MCF 10A (cell line): ENCODE data around the gene PTGER4. TPM values are rescaled to one million over a fixed set of nuclear protein-coding genes. Genes with fewer than 3 reads are reported as not detected.

Experiments used
- Bru-seq: library from RNA; stranded (reverse); fragments of 400-500 nt; gene quantifications from one replicate; lab custom pipeline; 2021; lab: Mats Ljungman, UMichigan
- BruChase-seq, 2 experiments: library from RNA; stranded (reverse); fragments of 400-500 nt; gene quantifications; one replicate each; lab custom pipeline; 2021; lab: Mats Ljungman, UMichigan
- BruUV-seq: library from RNA; stranded (reverse); fragments of 400-500 nt; replicated peaks from 2 replicates; lab custom pipeline; 2021; lab: Mats Ljungman, UMichigan
- CTCF ChIA-PET: fragments of 300-600 bp; sonication (Branson Sonifier 250); formaldehyde crosslinking; extraction: SDS; loops from one replicate; lab custom pipeline; 2021; ENCODE audit warnings: antibody characterized with exemption, inconsistent platforms; lab: Yijun Ruan, JAX
- POLR2A ChIA-PET: fragments of 300-600, 350-650 bp; sonication (Branson Sonifier 250); formaldehyde crosslinking; extraction: SDS; loops from one replicate; lab custom pipeline; 2020; ENCODE audit warnings: antibody characterized with exemption, inconsistent platforms; lab: Yijun Ruan, JAX
- DNase-seq: peaks from one replicate; pipeline ENCODE4 v3.0.0-alpha.2; 2018; ENCODE audit not compliant: unreplicated experiment
- H3K27ac Mint-ChIP-seq: one replicate; pipeline ENCODE4 v1.8.0; 2022; ENCODE audit warnings: mild to moderate bottlenecking, low read depth, mixed read lengths; ENCODE audit not compliant: unreplicated experiment
- H3K27me3 Mint-ChIP-seq: one replicate; pipeline ENCODE4 v1.8.0; 2022; ENCODE audit warnings: mixed read lengths; ENCODE audit not compliant: insufficient read depth, unreplicated experiment
- H3K36me3 Mint-ChIP-seq: one replicate; pipeline ENCODE4 v1.8.0; 2022; ENCODE audit warnings: mild to moderate bottlenecking, moderate library complexity, mixed read lengths; ENCODE audit not compliant: insufficient read depth, unreplicated experiment
- H3K4me1 Mint-ChIP-seq: one replicate; pipeline ENCODE4 v1.8.0; 2022; ENCODE audit warnings: mixed read lengths; ENCODE audit not compliant: insufficient read depth, unreplicated experiment
- H3K4me3 Mint-ChIP-seq: one replicate; pipeline ENCODE4 v1.8.0; 2022; ENCODE audit warnings: mild to moderate bottlenecking, moderate library complexity, mixed read lengths; ENCODE audit not compliant: unreplicated experiment
- H3K9me3 Mint-ChIP-seq: one replicate; pipeline ENCODE4 v1.8.0; 2022; ENCODE audit warnings: mixed read lengths; ENCODE audit not compliant: unreplicated experiment
- CTCF ChIP-seq: fragments of 200-600 bp; IDR thresholded peaks from one replicate; pipeline ENCODE4 v1.8.0; 2022; ENCODE audit warnings: antibody characterized with exemption, mild to moderate bottlenecking; ENCODE audit not compliant: unreplicated experiment
- intact Hi-C: fragments of 100-400 bp; cut with micrococcal nuclease; formaldehyde crosslinking; loops from 2 replicates; pipeline ENCODE4 v1.14.1; 2022
- long read RNA-seq: library from polyadenylated mRNA; stranded (forward); transcript quantifications from one replicate; pipeline ENCODE4 v2.0.0, GENCODE V29; 2022
- total RNA-seq: library from RNA; stranded (reverse); gene quantifications from 2 replicates; pipeline ENCODE4 v1.2.3, GENCODE V29; 2022

PTGER4 gene
- total RNA-seq (1.1 and 2.5 TPM in 2 replicates), Bru-seq, nascent RNA (percentile 54 among the genes with signal in this experiment), BruChase-seq, experiment 1, labeled RNA remaining after a 6-hour chase (percentile 28 among the genes with signal in this experiment), BruChase-seq, experiment 2, labeled RNA remaining after a 2-hour chase (percentile 32 among the genes with signal in this experiment)
- long read RNA-seq, partial matches to known transcripts = 0 of 5 reads
- long read RNA-seq, other reads (novel, unspliced or antisense) = 0 of 5 reads

GRCh38 chr5:40679913-40680681, at the start of gene PTGER4:
Gene PTGER4 (plus strand): TSS chr5:40679915. CDS start chr5:40680994, 1,079 bp downstream.
- Mint-ChIP-seq H3K36me3 (peaks cover 6% of the 10 kb centered on the region), H3K27ac (peak within 1 kb of the TSS; percentile 97), H3K4me1 (peaks cover 57% of the 10 kb centered on the region), H3K9me3 (no peaks in the 10 kb centered on the region), H3K4me3 (peak within 1 kb of the TSS; percentile 91), H3K27me3 (no peaks in the 10 kb centered on the region)
- CTCF ChIA-PET = interaction anchor here (0.6 to 4.2 kb wide), 8 partner anchors 9 to 966 kb away, joined by 3 to 25 read pairs (median 4); no protein-coding TSS in a partner anchor
- TF ChIP-seq CTCF = no peak
- POLR2A ChIA-PET = interaction anchor here (0.6 to 1.7 kb wide), 20 partner anchors 59 to 1081 kb away, joined by 3 to 6 read pairs (median 3); partner anchors contain the start of genes RPL37 and TTC33
- no peak for DNase-seq
- TSS peak; percentile 59 for BruUV-seq
- intact Hi-C loops = loop anchor here (2.0 to 10.0 kb wide), 7 partner anchors 78 to 513 kb away; no protein-coding TSS in a partner anchor

GRCh38 chr5:40630126-40630525, 49.6 kb upstream of the PTGER4 start:
- no peak for TF ChIP-seq CTCF
- ChIA-PET POLR2A (interaction anchor here (0.5 kb wide), 1 partner anchor 640 kb away, joined by 3 read pairs; no protein-coding TSS in a partner anchor), CTCF (no interaction called here)
- Mint-ChIP-seq H3K27me3 (no peaks in the 10 kb centered on the region), H3K4me1 (no peaks in the 10 kb centered on the region), H3K4me3 (no peak overlapping the region), H3K27ac (no peak overlapping the region), H3K9me3 (no peaks in the 10 kb centered on the region), H3K36me3 (no peaks in the 10 kb centered on the region)
- DNase-seq = no peak
- no TSS peak for BruUV-seq
- intact Hi-C loops = no loop called here

- Mint-ChIP-seq H3K9me3 (peaks cover 4% of the 10 kb centered on the region), H3K27ac (no peak overlapping the region), H3K27me3 (no peaks in the 10 kb centered on the region), H3K4me1 (no peaks in the 10 kb centered on the region), H3K36me3 (no peaks in the 10 kb centered on the region), H3K4me3 (no peak overlapping the region)
- no TSS peak for BruUV-seq
- ChIA-PET CTCF (no interaction called here), POLR2A (interaction anchor here (1.1 to 1.7 kb wide), 2 partner anchors 10 to 28 kb away, joined by 5 to 6 read pairs; no protein-coding TSS in a partner anchor)
- no peak for TF ChIP-seq CTCF
- no peak for DNase-seq
- intact Hi-C loops = no loop called here
These were observed 48.5 kb upstream of the PTGER4 start for GRCh38 chr5:40631236-40631635.

GRCh38 chr5:40634154-40634553, 45.6 kb upstream of the PTGER4 start:
- TF ChIP-seq CTCF = no peak
- Mint-ChIP-seq H3K27ac (no peak overlapping the region), H3K27me3 (no peaks in the 10 kb centered on the region), H3K4me3 (no peak overlapping the region), H3K4me1 (no peaks in the 10 kb centered on the region), H3K9me3 (peaks cover 29% of the 10 kb centered on the region), H3K36me3 (no peaks in the 10 kb centered on the region)
- intact Hi-C loops = no loop called here
- DNase-seq = no peak
- POLR2A ChIA-PET = no interaction called here
- CTCF ChIA-PET = no interaction called here
- no TSS peak for BruUV-seq
